GM19468 (cell line): ENCODE data around the gene ZC3H4.

Experiments
- ATAC-seq: cut with Tn5 transposase; IDR thresholded peaks from one replicate; pipeline ENCODE4 v1.9.1; 2021; ENCODE audit warnings: mild to moderate bottlenecking, moderate library complexity, moderate number of reproducible peaks; ENCODE audit not compliant: unreplicated experiment; ENCODE audit errors: extremely low read depth

The ZC3H4 gene

DNA sequence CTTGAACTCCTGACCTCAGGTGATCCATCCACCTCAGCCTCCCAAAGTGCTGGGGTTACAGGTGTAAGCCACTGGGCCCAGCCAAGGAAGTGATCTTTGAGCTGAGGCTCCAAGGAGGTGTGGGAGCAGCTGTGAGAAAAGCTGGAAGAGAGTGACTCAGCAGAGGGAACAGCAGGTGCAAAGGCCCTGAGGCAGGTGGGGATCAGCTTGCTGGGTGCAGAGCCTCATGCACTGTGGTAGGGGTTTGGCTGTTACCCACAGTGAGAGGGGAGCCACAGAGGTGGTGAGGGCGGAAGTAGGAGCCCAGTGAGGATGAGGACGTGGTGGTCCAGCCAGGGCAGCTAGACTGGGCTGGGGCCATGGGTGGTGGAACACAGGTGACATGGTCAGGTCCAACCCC is 87.4 kb downstream of the ZC3H4 start:
- ATAC-seq: no peak

DNA sequence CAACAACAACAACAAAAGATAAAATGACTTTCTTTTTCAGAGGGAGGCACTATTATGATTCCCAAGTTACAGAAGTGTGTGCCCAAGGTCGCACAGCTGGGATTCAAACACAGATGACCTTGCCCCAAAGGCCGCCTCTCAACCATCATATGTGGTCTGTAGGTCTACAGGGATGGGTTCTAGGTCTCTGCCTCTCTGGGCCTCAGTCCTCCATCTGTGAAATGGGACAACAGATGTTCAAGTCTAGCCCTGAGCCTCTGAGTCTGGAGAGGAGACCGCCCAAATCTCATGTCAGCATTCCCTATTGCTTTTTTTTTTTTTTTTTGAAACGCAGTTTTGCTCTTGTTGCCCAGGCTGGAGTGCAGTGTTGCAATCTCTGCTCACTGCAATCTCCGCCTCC is 89.1 kb downstream of the ZC3H4 start:
- ATAC-seq: no peak

DNA sequence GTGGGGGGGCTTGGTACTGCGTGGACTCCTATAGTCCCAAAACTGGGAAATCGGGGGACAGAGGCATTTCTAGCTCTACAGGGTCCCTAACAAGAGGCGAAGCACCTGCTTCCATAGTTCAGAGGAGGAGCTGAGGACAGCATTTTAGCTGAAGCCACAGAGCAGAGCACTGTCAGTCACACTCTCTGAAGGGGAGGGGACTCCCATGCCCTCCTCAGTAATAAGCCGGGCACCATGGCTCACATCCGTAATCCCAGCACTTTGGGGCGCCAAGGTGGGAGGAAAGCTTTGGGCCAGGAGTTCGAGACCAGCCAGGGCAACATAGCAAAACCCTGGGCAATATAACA is 90.2 kb downstream of the ZC3H4 start:
- ATAC-seq: no peak

DNA sequence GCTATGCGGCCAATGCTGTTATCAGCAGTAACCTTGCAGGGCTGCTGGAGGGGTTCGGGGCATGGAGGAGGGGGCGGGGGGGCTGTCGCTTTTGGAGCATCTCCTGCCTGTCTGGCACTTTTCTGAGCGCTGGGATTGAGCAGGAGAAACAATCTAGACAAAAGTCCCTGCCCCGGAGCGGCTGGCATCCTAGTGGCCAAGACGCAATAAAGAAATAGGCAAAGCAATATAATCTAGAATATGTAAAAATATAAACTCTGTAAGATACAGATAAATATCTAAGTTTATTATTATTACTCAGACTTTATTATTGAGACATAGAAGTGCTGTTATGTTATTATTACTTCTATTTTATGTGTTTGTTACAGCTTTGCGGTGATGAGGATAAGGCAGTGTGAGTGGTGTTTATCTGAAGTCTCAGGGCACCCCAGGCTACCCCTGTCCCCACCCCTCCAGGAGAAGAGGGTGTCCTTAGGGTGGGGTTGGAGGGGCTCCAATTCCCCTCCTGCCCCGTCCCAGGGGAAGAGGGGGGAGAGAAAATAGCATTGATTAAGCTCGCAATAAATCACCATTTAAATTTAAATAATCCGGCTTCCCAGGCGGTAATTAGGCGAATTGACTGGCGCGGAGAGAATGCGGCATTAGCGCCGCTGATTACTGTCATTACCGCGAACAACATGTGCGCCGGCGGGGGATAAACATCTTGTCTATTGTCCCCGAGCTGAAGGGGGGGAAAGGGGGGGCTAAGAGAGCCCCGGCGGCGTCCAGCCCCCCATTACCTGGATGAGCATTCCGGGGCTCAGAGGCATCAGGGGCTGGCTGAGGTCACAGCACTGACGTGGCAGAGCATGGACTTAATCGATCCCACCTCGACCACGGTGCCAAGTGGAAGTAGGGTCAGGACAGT is 90.8 kb downstream of the ZC3H4 start:
- ATAC-seq: no peak

DNA sequence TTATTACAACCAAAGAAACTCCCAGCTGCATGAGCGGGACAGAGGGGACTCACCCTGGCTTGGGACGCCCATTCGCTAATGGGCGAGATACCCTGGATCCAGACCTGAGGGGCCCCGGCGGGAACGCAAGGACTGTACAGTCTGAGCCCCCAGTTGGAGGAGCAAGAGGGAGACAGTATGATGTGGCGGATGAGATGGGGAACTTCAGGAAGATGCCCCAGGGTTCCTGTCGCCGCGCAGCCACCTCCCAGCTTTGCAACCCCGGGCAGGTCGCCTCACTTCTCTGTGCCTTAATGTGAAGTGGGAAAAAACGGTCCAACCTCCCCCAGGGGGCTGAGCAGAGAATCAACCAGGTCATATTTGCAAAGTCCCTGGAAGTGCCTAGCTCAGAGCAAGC is 91.4 kb downstream of the ZC3H4 start:
- ATAC-seq: no peak

DNA sequence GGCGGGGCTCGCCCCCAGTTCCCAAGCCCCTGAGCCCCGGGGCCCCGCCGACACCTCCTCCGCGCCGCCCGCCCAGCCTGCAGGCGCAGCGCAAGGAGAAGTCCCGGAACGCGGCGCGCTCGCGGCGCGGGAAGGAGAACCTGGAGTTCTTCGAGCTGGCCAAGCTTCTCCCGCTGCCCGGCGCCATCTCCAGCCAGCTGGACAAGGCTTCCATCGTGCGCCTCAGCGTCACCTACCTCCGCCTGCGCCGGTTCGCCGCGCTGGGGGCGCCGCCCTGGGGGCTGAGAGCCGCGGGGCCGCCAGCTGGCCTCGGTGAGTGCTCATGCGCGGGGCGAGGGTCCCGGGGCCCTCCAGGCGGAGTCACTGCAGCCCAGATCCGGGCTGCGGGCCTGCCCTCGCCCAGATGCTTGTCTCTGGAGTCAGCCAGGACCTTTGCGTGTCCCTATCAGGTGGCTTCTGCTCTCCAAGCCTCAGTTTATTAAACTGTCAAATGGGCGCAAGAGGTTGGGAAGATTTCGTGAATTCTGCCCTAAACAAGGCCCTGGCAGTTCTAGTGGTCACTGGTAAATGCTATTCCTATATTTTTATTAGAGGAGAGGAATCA is 91.9 kb downstream of the ZC3H4 start:
- ATAC-seq: no peak

DNA sequence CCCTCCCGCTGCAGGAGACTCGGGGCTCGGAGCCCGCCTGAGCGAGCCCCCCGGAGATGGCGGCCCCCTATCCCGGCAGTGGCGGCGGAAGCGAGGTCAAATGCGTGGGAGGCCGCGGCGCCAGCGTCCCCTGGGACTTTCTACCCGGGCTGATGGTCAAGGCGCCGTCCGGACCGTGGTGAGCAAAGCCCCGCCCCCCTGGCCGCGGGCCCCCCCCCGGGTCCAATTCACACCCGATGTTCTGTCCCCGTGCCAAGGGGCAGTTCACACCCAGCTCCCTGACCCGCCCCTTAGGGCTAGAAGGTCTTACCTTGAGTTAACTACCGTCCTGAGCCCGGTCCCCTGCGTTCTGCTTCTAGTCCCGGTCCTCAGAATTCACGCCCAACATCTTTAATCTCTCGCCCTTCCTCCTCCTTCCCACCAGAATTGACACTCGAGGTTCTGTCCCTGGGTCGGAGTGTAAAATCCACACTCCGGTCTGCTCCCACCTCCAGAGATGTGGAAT is 92.5 kb downstream of the ZC3H4 start:
- ATAC-seq: no peak

DNA sequence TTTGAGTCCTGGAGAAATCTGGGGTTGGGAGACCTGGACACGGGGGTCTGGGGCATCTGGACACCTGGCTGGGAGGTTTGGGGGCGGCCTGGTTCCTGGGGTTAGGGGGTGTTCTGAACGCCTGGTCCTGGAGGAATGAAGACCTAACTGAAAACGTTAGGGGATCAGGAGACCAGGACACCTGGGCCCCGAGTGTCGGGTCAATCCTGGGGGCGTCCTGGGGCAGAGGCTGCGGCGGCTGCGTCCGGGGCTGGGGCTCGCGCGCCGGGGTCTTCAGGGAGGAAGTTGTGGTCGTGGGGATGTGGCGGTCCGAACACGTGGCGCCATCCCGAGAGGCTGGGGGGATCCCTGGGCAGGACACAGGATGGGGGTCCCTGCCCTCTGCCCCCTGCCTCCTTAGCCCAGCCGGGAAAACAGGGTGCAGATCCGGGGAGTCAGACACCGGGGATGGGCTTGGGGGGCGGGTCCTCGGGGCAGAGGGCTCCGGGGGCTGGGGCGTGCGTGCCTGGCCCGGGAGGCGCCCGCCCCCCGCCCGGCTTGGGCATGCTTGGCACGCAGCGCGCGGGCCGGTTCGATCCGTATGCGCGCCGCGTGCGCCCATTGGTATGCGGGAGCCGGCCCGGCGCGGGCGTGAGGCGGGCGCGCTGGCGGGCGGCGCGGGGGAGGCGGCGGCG is 93.3 kb downstream of the ZC3H4 start:
- no peak for ATAC-seq

DNA sequence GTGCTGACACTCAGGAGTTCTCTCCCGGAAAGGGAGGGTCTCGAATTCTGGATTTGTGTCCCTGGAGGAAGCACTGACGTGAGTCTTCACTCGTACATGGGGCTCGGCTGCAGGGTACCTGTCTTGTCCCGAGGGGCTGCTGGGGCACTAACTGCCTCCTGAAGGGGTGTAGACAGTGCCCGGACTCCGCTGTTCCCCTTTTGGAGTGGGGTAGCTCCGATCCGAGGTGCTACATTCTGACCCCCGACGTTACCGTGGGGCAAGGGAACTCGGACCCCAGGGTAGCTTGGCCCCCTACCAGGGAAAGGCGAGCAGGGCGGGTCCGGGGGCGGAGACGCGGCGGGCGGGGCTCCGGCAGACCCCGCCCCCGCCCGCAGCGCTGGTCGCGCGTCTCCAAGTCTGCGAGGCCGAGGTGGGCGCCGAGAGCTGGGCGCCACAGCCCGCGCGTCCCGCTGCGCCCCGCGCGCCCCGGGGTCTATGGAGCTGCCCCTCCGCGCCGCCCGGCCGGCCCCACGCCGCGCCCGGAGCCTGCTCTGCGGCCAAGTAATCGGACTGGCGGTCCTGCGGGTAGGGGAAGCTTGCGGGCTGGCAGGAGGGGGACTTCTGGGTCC is 94.0 kb downstream of the ZC3H4 start, which contains the start of gene NPAS1:
Gene NPAS1, plus strand, starts transcription at position 407 of the 611 bp plus-strand sequence. CDS start 1,211 bp downstream, outside the sequence.
- no peak for ATAC-seq

DNA sequence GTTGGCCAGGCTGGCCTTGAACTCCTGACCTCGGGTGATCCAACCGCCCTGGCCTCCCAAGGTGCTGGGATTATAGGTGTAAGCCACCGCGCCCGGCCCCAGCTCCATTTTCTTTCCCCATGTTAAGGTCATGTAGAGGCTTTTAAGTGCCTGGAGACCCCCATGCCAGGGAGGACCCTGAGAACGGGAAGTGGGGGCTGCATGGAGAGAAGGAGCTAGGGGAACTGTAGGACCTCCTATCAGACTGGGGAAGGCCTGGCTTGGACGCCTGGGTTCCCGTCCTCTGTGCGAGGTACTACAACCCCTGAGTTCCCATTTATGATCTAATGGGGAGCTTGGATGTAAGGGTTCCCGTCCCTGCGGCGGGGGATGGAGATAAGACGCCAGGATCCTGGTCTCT is 94.7 kb downstream of the ZC3H4 start:
- ATAC-seq: no peak
